IMR-90 (cell line): ENCODE results near the gene DMD. TPM values are rescaled to one million over a fixed set of nuclear protein-coding genes. Genes with fewer than 3 reads are reported as not detected.

Experiments
- ATAC-seq: fragments of 200-7000 bp; cut with Tn5 transposase; 2 replicates; pipeline ENCODE4 v1.9.1; 2020; ENCODE audit warnings: low read depth, mild to moderate bottlenecking, moderate library complexity
- BruUV-seq: library from RNA; stranded (reverse); fragments of 400-500 nt; replicated peaks from 2 replicates; lab custom pipeline; 2021; lab: Mats Ljungman, UMichigan
- CTCF ChIA-PET: fragments of 300-600 bp; formaldehyde crosslinking; extraction: SDS; loops from one replicate; lab custom pipeline; 2021; ENCODE audit warnings: antibody characterized with exemption; lab: Yijun Ruan, JAX
- POLR2A ChIA-PET: fragments of 300-600 bp; sonication (Branson Sonifier 250); formaldehyde crosslinking; loops from one replicate; lab custom pipeline; 2022; ENCODE audit warnings: antibody characterized with exemption; ENCODE audit not compliant: unreplicated experiment; lab: Charles Lee
- DNase-seq: peaks from one replicate; pipeline ENCODE4 v3.0.0; 2013
- H2AFZ ChIP-seq: replicated peaks from 2 replicates; pipeline ENCODE3; 2013; ENCODE audit warnings: low read length, mild to moderate bottlenecking; ENCODE audit not compliant: poor library complexity
- H2AK5ac ChIP-seq: 2 replicates; pipeline ENCODE4 v1.6.1; 2013; ENCODE audit warnings: low read depth, low read length, inconsistent platforms
- H2AK9ac ChIP-seq: replicated peaks from 2 replicates; pipeline ENCODE3; 2013; ENCODE audit warnings: mild to moderate bottlenecking, low read depth, low read length, moderate library complexity; ENCODE audit not compliant: poor library complexity
- H2BK120ac ChIP-seq: 2 replicates; pipeline ENCODE4 v1.6.1; 2013; ENCODE audit warnings: low read depth, low read length, inconsistent platforms
- H2BK15ac ChIP-seq: 3 replicates; pipeline ENCODE4 v1.6.1; 2013; ENCODE audit warnings: low read depth, low read length, inconsistent platforms
- H2BK20ac ChIP-seq: 2 replicates; pipeline ENCODE4 v1.6.1; 2013; ENCODE audit warnings: low read depth, mild to moderate bottlenecking, inconsistent platforms, low read length, moderate library complexity
- H2BK5ac ChIP-seq: 2 replicates; pipeline ENCODE4 v1.6.1; 2013; ENCODE audit warnings: mild to moderate bottlenecking, low read depth, low read length, inconsistent platforms; ENCODE audit not compliant: poor library complexity, severe bottlenecking
- H3K14ac ChIP-seq: replicated peaks from 2 replicates; pipeline ENCODE4 v1.6.1; 2013; ENCODE audit warnings: low read depth, low read length, inconsistent platforms
- H3K18ac ChIP-seq: 2 replicates; pipeline ENCODE4 v1.6.1; 2013; ENCODE audit warnings: low read depth, low read length, control low read depth
- H3K23ac ChIP-seq: 2 replicates; pipeline ENCODE4 v1.6.1; 2013; ENCODE audit warnings: low read depth, low read length, inconsistent platforms
- H3K27ac ChIP-seq: 2 replicates; pipeline ENCODE4 v1.5.1; 2013; ENCODE audit warnings: mild to moderate bottlenecking, control low read depth, low read length; ENCODE audit not compliant: insufficient read depth
- H3K27me3 ChIP-seq: 2 replicates; pipeline ENCODE4 v1.6.1; 2013; ENCODE audit warnings: low read length; ENCODE audit not compliant: control insufficient read depth, insufficient read depth
- H3K36me3 ChIP-seq: 2 replicates; pipeline ENCODE4 v1.6.1; 2013; ENCODE audit warnings: low read length, mixed read lengths; ENCODE audit not compliant: control insufficient read depth, insufficient read depth
- H3K4ac ChIP-seq: 2 replicates; pipeline ENCODE4 v1.6.1; 2013; ENCODE audit warnings: low read depth, low read length, inconsistent platforms
- H3K4me1 ChIP-seq: 2 replicates; pipeline ENCODE4 v1.6.1; 2013; ENCODE audit warnings: low read length, mixed read lengths; ENCODE audit not compliant: control insufficient read depth, insufficient read depth
- H3K4me2 ChIP-seq: 2 replicates; pipeline ENCODE4 v1.6.1; 2013; ENCODE audit warnings: low read depth, mild to moderate bottlenecking, control low read depth, low read length, moderate library complexity
- H3K4me3 ChIP-seq: 2 replicates; pipeline ENCODE4 v1.5.1; 2013; ENCODE audit warnings: low read depth, mild to moderate bottlenecking, control low read depth, low read length, moderate library complexity; ENCODE audit not compliant: insufficient read depth
- H3K56ac ChIP-seq: 2 replicates; pipeline ENCODE4 v1.6.1; 2013; ENCODE audit warnings: low read length, inconsistent platforms; ENCODE audit not compliant: insufficient read depth; ENCODE audit errors: extremely low read depth
- H3K79me1 ChIP-seq, 2 experiments: 2 replicates each; pipeline ENCODE4 v1.6.1; 2013; ENCODE audit warnings: low read length in 2 of 2, inconsistent platforms in 1 of 2, low read depth in 1 of 2
- H3K9ac ChIP-seq: 2 replicates; pipeline ENCODE4 v1.6.1; 2013; ENCODE audit warnings: low read depth, low read length, control low read depth
- H3K9me1 ChIP-seq: 2 replicates; pipeline ENCODE4 v1.6.1; 2013; ENCODE audit warnings: low read length, inconsistent platforms; ENCODE audit not compliant: insufficient read depth
- H3K9me3 ChIP-seq: 2 replicates; pipeline ENCODE4 v1.6.1; 2013; ENCODE audit warnings: low read length; ENCODE audit not compliant: control insufficient read depth, insufficient read depth
- H4K20me1 ChIP-seq: 2 replicates; pipeline ENCODE4 v1.6.1; 2013; ENCODE audit warnings: low read length, inconsistent platforms; ENCODE audit not compliant: insufficient read depth
- H4K5ac ChIP-seq: 2 replicates; pipeline ENCODE4 v1.6.1; 2013; ENCODE audit warnings: mild to moderate bottlenecking, low read depth, low read length, control low read depth
- H4K8ac ChIP-seq, 2 experiments: 2 replicates each; pipeline ENCODE4 v1.6.1; 2013; ENCODE audit warnings: low read depth in 2 of 2, low read length in 2 of 2, control low read depth in 1 of 2, inconsistent platforms in 1 of 2
- H4K91ac ChIP-seq: 2 replicates; pipeline ENCODE4 v1.6.1; 2013; ENCODE audit warnings: low read depth, low read length, inconsistent platforms; ENCODE audit not compliant: insufficient read depth
- BHLHE40 ChIP-seq: fragments of 150-350 bp; IDR thresholded peaks from 2 replicates; pipeline ENCODE4 v1.6.1; 2016; ENCODE audit warnings: mild to moderate bottlenecking, low read depth, low read length
- CEBPB ChIP-seq: IDR thresholded peaks from 2 replicates; pipeline ENCODE4 v1.6.1; 2012; ENCODE audit warnings: low read depth, low read length, improper control_type of control experiment
- CHD1 ChIP-seq: IDR thresholded peaks from 2 replicates; pipeline ENCODE4 v1.6.1; 2012; ENCODE audit warnings: low read depth, low read length, improper control_type of control experiment
- CTCF ChIP-seq: conservative IDR thresholded peaks from 2 replicates; pipeline ENCODE4 v1.5.1; 2012; ENCODE audit warnings: mild to moderate bottlenecking, low read depth, low read length, improper control_type of control experiment
- ELK1 ChIP-seq: fragments of 150-350 bp; IDR thresholded peaks from 2 replicates; pipeline ENCODE4 v1.6.1; 2016; ENCODE audit warnings: low read depth, mild to moderate bottlenecking, low read length, moderate library complexity, borderline replicate concordance
- FOS ChIP-seq: fragments of 150-350 bp; IDR thresholded peaks from 2 replicates; pipeline ENCODE4 v1.6.1; 2016; ENCODE audit warnings: low read depth, low read length
- MAZ ChIP-seq: IDR thresholded peaks from 2 replicates; pipeline ENCODE4 v1.6.1; 2012; ENCODE audit warnings: low read depth, mild to moderate bottlenecking, low read length, improper control_type of control experiment, moderate library complexity, borderline replicate concordance
- MXI1 ChIP-seq: IDR thresholded peaks from 2 replicates; pipeline ENCODE4 v1.6.1; 2012; ENCODE audit warnings: low read depth, mild to moderate bottlenecking, low read length, moderate library complexity, borderline replicate concordance
- NFE2L2 ChIP-seq: fragments of 150-350 bp; IDR thresholded peaks from 2 replicates; pipeline ENCODE4 v1.6.1; 2016; ENCODE audit warnings: low read depth, mild to moderate bottlenecking, low read length
- POLR2A ChIP-seq: IDR thresholded peaks from 2 replicates; pipeline ENCODE4 v1.6.1; 2012; ENCODE audit warnings: mild to moderate bottlenecking, low read depth, low read length
- RCOR1 ChIP-seq: IDR thresholded peaks from 2 replicates; pipeline ENCODE4 v1.6.1; 2012; ENCODE audit warnings: mild to moderate bottlenecking, low read length, improper control_type of control experiment; ENCODE audit not compliant: insufficient replicate concordance
- RFX5 ChIP-seq: IDR thresholded peaks from 2 replicates; pipeline ENCODE4 v1.8.0; 2012; ENCODE audit warnings: low read depth, mild to moderate bottlenecking, low read length, moderate library complexity
- SMC3 ChIP-seq: fragments of 150-350 bp; IDR thresholded peaks from 2 replicates; pipeline ENCODE4 v1.6.1; 2016; ENCODE audit warnings: low read depth, mild to moderate bottlenecking, antibody characterized with exemption, low read length, moderate library complexity
- WGBS, 2 experiments: methylation state at CpG; one replicate each; pipeline versions ENCODE4 v1.1.5 to v1.1.7; 2013; ENCODE audit warnings: missing lambda C conversion rate in 2 of 2; ENCODE audit not compliant: insufficient read length in 1 of 2; ENCODE audit errors: extremely low coverage in 2 of 2; 5-methylcytosine and 5-hydroxymethylcytosine counted together
- dilution Hi-C: fragments of 300-500 bp; cut with HindIII; formaldehyde crosslinking; loops from one replicate; pipeline ENCODE4 v1.14.3; 2018; ENCODE audit warnings: low sequenced_read_pairs; ENCODE audit not compliant: unreplicated experiment
- in situ Hi-C: fragments of 300-500 bp; cut with MboI; formaldehyde crosslinking; loops from 3 replicates; pipeline ENCODE4 v1.14.3; 2019; ENCODE audit warnings: low sequenced_read_pairs, inconsistent platforms, mixed read lengths
- intact Hi-C: fragments of 100-400 bp; cut with micrococcal nuclease; formaldehyde crosslinking; loops from 2 replicates; pipeline ENCODE4 v1.10.0; 2022
- polyA plus RNA-seq, 3 experiments: library from polyadenylated mRNA; depleted of rRNA; stranded (reverse); fragments of >200 nt; gene quantifications; 2 replicates each; pipeline ENCODE4 v1.2.3, GENCODE V29; 2012; ENCODE audit warnings: low replicate concordance in 1 of 3
- total RNA-seq: library from RNA; depleted of rRNA; stranded (reverse); fragments of >200 nt; gene quantifications from 2 replicates; pipeline ENCODE4 v1.2.3, GENCODE V29; 2012

The DMD gene
- total and polyA plus RNA-seq, 2 of the 4 experiments (the other 2 are of a cell fraction): 6.6 to 11.8 TPM

GRCh38 chrX:32533848-32534247 is 677.5 kb downstream of the DMD start:
- H4K91ac ChIP-seq: no peak overlapping the region
- no peak overlapping the region for H2AK9ac ChIP-seq
- no peak overlapping the region for H2BK120ac ChIP-seq
- H2AFZ ChIP-seq: no peak overlapping the region
- H4K8ac ChIP-seq: no peak overlapping the region
- H3K23ac ChIP-seq: no peak overlapping the region
- H2BK20ac ChIP-seq: no peak overlapping the region
- no peak overlapping the region for H2AK5ac ChIP-seq
- no peak overlapping the region for H3K18ac ChIP-seq
- H3K79me1 ChIP-seq: no peaks in the 10 kb centered on the region
- POLR2A ChIA-PET: no interaction called here
- no peak overlapping the region for H3K27ac ChIP-seq
- DNase-seq: no peak
- no peak overlapping the region for H2BK5ac ChIP-seq
- no TSS peak for BruUV-seq
- no peaks in the 10 kb centered on the region for H3K27me3 ChIP-seq
- no peak for ATAC-seq
- dilution Hi-C loops (no loop called here), in situ Hi-C loops (loop anchor here (10.0 kb wide), 1 partner anchor 801 kb away; no protein-coding TSS in a partner anchor), intact Hi-C loops (loop anchor here (5.0 kb wide), 1 partner anchor 138 kb away; no protein-coding TSS in a partner anchor)
- H3K9me3 ChIP-seq: no peaks in the 10 kb centered on the region
- no peak overlapping the region for H2BK15ac ChIP-seq
- CTCF ChIA-PET: no interaction called here
- H4K5ac ChIP-seq: no peak overlapping the region
- H3K4ac ChIP-seq: no peak overlapping the region
- no peak overlapping the region for H3K56ac ChIP-seq
- H3K9ac ChIP-seq: no peak overlapping the region
- H3K9me1 ChIP-seq: no peaks in the 10 kb centered on the region
- 25% methylated on average over 1 of the region's 4 CpGs; no CpG with 5 or more reads in 1 of the 2 experiments for WGBS, 2 experiments
- TF ChIP-seq BHLHE40 (no peak), MXI1 (no peak), CTCF (no peak), MAZ (no peak), RCOR1 (no peak), FOS (no peak), CEBPB (no peak), NFE2L2 (no peak), CHD1 (no peak), RFX5 (no peak), SMC3 (no peak), ELK1 (no peak), POLR2A (no peak)
- no peak overlapping the region for H3K14ac ChIP-seq
- no peaks in the 10 kb centered on the region for H3K36me3 ChIP-seq
- H3K4me1 ChIP-seq: no peaks in the 10 kb centered on the region
- no peak overlapping the region for H3K4me3 ChIP-seq
- no peak overlapping the region for H3K4me2 ChIP-seq
- no peaks in the 10 kb centered on the region for H4K20me1 ChIP-seq
